ENCODE measurements around the gene C19orf81. TPM values are rescaled to one million over a fixed set of nuclear protein-coding genes. Genes with fewer than 3 reads are reported as not detected.
A peak's percentile ranks its signal among the peaks of the same experiment; 100 is the strongest.
"Not testable (repeated sequence)": the region's sequence is repeated elsewhere in the genome, so short reads cannot be mapped to it uniquely, and the experiment has no call there.

C19orf81 gene
- polyA plus RNA-seq, 3 donors: not detected

DNA sequence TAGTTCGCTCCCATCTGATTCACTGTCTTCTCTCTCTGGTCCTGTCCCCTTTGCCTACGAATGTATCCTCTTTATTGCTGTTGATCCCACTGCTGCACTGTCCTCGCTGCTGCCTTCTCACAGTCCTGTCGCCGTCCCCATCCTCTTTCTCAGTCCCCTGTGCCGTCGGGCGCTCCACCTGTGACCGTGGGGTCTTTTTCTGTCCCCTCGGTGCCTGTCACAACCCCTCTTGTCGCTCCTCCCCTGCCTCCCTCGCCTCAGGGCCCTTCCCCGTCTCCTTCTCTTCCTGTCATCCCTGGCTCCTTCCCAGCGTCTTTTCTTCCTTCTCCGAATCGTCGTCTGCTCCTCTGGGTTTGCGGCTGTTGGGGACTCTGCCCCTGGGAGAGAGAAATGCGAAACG is 41.9 kb upstream of the C19orf81 start:
- no peak overlapping the region for H3K9ac ChIP-seq (ENCODE audit: insufficient read depth, low read length, poor library complexity, severe bottlenecking)
- WGBS (ENCODE audit: insufficient coverage): 72% methylated on average over 13 of the region's 20 CpGs
- intact Hi-C loops (cut with micrococcal nuclease): no loop called here
- peaks cover 5% of the 10 kb centered on the region for H3K4me1 Mint-ChIP-seq
- no peak overlapping the region for H3K27ac ChIP-seq (ENCODE audit: low read depth in 1 of 2, low read length in 2 of 2)
- H3K4me3 Mint-ChIP-seq: peak overlapping the region in 1 of 2 donors; percentile 70
- peaks cover 3 to 7% of the 10 kb centered on the region in 2 donors for H3K36me3 Mint-ChIP-seq
- peak overlapping the region in 1 of 7 donors; percentile 40 for H3K27ac Mint-ChIP-seq
- peaks cover 5 to 6% of the 10 kb centered on the region in 2 donors for H3K4me1 ChIP-seq (ENCODE audit: control insufficient read depth in 1 of 2, insufficient read depth in 2 of 2, low read length in 2 of 2)
- H3K9me3 Mint-ChIP-seq: peaks cover 17 to 47% (median 35%) of the 10 kb centered on the region in 7 donors
- peaks cover 19 to 29% of the 10 kb centered on the region in 2 donors for H3K9me3 ChIP-seq (replicated peaks in 1 of 2; ENCODE audit: control insufficient read depth in 1 of 2, insufficient read depth in 1 of 2, low read length in 2 of 2)
- no peak overlapping the region for H3K4me2 ChIP-seq (replicated peaks; ENCODE audit: extremely low read depth, low read length, poor library complexity, severe bottlenecking)
- TF ChIP-seq, protein P1, sequence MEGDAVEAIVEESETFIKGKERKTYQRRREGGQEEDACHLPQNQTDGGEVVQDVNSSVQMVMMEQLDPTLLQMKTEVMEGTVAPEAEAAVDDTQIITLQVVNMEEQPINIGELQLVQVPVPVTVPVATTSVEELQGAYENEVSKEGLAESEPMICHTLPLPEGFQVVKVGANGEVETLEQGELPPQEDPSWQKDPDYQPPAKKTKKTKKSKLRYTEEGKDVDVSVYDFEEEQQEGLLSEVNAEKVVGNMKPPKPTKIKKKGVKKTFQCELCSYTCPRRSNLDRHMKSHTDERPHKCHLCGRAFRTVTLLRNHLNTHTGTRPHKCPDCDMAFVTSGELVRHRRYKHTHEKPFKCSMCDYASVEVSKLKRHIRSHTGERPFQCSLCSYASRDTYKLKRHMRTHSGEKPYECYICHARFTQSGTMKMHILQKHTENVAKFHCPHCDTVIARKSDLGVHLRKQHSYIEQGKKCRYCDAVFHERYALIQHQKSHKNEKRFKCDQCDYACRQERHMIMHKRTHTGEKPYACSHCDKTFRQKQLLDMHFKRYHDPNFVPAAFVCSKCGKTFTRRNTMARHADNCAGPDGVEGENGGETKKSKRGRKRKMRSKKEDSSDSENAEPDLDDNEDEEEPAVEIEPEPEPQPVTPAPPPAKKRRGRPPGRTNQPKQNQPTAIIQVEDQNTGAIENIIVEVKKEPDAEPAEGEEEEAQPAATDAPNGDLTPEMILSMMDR (IDR thresholded peaks at IDR 0.05): no peak
- no peak overlapping the region for H3K4me3 ChIP-seq (replicated peaks in 1 of 3; ENCODE audit: low read depth in 2 of 3, low read length in 3 of 3)
- H3K36me3 ChIP-seq (replicated peaks in 1 of 2; ENCODE audit: control insufficient read depth in 1 of 2, insufficient read depth in 2 of 2, low read length in 2 of 2): no peaks in the 10 kb centered on the region
- H3K27me3 ChIP-seq (ENCODE audit: control insufficient read depth in 2 of 2, insufficient read depth in 2 of 2, low read length in 2 of 2): peaks cover 0 to 26% of the 10 kb centered on the region in 2 donors
- no peak overlapping the region for H2AFZ ChIP-seq (ENCODE audit: insufficient read depth, low read depth, low read length, poor library complexity, severe bottlenecking)
- DNase-seq: no peak
- no peaks in the 10 kb centered on the region for H4K20me1 ChIP-seq (ENCODE audit: insufficient read depth, low read length)
- H3K79me2 ChIP-seq (ENCODE audit: insufficient read depth, low read length): no peaks in the 10 kb centered on the region
- H3K27me3 Mint-ChIP-seq (ENCODE audit: low read depth in 3 of 3): peaks cover 31 to 48% (median 37%) of the 10 kb centered on the region in 3 donors

DNA sequence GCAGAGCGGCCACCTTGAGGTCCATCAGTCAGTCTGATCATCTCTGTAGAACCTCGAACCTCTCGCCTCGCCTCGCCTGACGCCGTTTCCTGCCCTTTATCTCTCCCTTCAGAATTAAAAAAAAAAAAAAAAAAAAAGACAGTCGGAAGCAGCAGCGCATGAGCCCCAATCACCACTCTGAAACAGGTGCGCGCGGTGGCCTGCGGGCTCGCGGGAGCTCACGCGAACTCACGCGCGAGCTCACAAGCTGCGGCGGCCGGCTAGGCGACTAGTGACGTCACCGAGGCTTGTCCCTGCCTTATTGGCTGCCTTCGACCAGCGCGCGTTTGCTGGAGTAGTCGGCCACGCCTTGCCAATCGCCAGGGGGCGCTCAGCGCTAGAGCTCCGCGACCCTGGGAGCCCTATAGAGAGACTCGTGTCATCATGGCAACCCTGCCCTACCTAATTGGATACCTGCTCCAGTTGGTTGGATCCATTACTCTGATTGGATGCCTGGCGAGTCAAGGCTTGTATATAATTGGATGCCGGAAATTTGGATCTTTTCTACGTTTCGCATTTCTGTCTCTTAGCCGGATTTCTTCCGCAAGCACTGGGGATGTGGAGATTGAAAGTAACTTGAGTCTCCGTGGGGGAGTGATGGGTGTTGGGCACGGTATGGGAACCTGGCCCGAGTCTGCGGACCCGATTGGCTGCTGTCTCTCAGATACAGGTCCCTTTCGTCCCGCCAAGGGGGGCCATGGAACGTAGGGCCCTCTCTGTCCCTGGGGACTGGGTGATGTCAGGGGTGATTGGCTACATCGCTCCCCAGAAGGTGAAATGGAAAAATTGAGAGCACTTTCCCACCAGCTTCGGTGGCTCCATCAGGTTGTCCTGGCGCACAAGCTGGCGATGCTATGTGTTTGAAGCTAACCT is 41.1 kb upstream of the C19orf81 start:
- Histone ChIP-seq H3K27ac (ENCODE audit: low read depth in 1 of 2, low read length in 2 of 2) (no peak overlapping the region), H3K9me3 (replicated peaks in 1 of 2; ENCODE audit: control insufficient read depth in 1 of 2, insufficient read depth in 1 of 2, low read length in 2 of 2) (peaks cover 19 to 29% of the 10 kb centered on the region in 2 donors), H2AFZ (ENCODE audit: insufficient read depth, low read depth, low read length, poor library complexity, severe bottlenecking) (no peak overlapping the region), H3K4me2 (replicated peaks; ENCODE audit: extremely low read depth, low read length, poor library complexity, severe bottlenecking) (peak overlapping the region; percentile 26), H3K4me3 (replicated peaks in 1 of 3; ENCODE audit: low read depth in 2 of 3, low read length in 3 of 3) (peak overlapping the region in 1 of 3 experiments; percentile 18), H3K27me3 (ENCODE audit: control insufficient read depth in 2 of 2, insufficient read depth in 2 of 2, low read length in 2 of 2) (peaks cover 0 to 26% of the 10 kb centered on the region in 2 donors), H3K9ac (ENCODE audit: insufficient read depth, low read length, poor library complexity, severe bottlenecking) (no peak overlapping the region), H3K79me2 (ENCODE audit: insufficient read depth, low read length) (no peaks in the 10 kb centered on the region), H3K36me3 (replicated peaks in 1 of 2; ENCODE audit: control insufficient read depth in 1 of 2, insufficient read depth in 2 of 2, low read length in 2 of 2) (no peaks in the 10 kb centered on the region), H4K20me1 (ENCODE audit: insufficient read depth, low read length) (no peaks in the 10 kb centered on the region), H3K4me1 (ENCODE audit: control insufficient read depth in 1 of 2, insufficient read depth in 2 of 2, low read length in 2 of 2) (peaks cover 5 to 6% of the 10 kb centered on the region in 2 donors)
- intact Hi-C loops (cut with micrococcal nuclease): no loop called here
- WGBS (ENCODE audit: insufficient coverage): 19% methylated on average over 51 of the region's 56 CpGs
- TF ChIP-seq, protein P1 (IDR thresholded peaks at IDR 0.05): peak; percentile 22
- DNase-seq: peak; percentile 35 to 75 (median 42)
- peaks cover 9% of the 10 kb centered on the region for H3K4me1 Mint-ChIP-seq
- H3K4me3 Mint-ChIP-seq: peak overlapping the region in 1 of 2 donors; percentile 70
- no peak overlapping the region for H3K27ac Mint-ChIP-seq
- H3K9me3 Mint-ChIP-seq: peaks cover 17 to 47% (median 34%) of the 10 kb centered on the region in 7 donors
- peaks cover 3 to 7% of the 10 kb centered on the region in 2 donors for H3K36me3 Mint-ChIP-seq
- H3K27me3 Mint-ChIP-seq (ENCODE audit: low read depth in 3 of 3): peaks cover 27 to 45% (median 37%) of the 10 kb centered on the region in 3 donors

DNA sequence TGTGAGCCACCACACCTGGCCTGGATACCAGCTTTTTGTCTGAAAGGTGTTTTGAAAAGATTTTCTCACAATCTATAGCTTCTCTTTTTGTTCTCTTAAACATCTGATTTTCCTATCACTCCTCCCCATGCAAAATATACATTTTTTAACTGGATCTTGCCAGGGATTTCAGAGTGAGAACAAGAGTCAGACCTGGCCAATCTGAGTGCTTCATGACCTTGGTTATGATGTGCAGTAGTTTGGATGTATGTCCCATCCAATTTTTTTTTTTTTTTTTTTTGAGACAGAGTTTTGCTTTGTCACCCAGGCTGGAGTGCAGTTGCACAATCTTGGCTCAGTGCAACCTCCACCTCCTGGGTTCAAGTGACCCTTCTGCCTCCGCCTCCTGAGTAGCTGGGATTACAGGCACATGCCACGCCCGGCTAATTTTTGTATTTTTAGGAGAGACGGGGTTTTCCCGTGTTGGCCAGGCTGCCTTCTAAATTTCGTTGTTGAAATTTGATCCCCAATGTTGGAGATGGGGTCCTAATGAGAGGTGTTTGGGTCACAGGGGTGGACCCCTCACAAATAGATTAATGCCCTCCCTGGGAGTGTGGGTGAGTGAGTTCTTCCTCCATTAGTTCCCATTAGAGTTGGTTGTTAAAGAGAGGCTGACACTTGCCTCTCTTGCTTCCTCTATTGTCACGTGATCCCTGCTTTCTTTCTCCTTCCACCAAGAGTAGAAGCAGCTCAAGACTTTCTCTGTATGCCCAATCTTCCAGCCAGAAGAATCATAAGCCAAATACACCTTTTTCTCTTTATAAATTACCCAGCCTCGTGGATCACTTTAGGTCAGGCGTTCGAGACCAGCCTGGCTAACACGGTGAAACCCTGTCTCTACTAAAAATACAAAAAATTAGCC is 36.5 kb upstream of the C19orf81 start:
- intact Hi-C loops (cut with micrococcal nuclease); H3K4me2 ChIP-seq (replicated peaks; ENCODE audit: extremely low read depth, low read length, poor library complexity, severe bottlenecking); H3K9ac ChIP-seq (ENCODE audit: insufficient read depth, low read length, poor library complexity, severe bottlenecking); H3K36me3 Mint-ChIP-seq; DNase-seq; H3K4me1 ChIP-seq (ENCODE audit: control insufficient read depth in 1 of 2, insufficient read depth in 2 of 2, low read length in 2 of 2); H3K27me3 ChIP-seq (ENCODE audit: control insufficient read depth in 2 of 2, insufficient read depth in 2 of 2, low read length in 2 of 2); H3K79me2 ChIP-seq (ENCODE audit: insufficient read depth, low read length); H3K4me3 Mint-ChIP-seq; H3K4me1 Mint-ChIP-seq; H4K20me1 ChIP-seq (ENCODE audit: insufficient read depth, low read length); H3K36me3 ChIP-seq (replicated peaks in 1 of 2; ENCODE audit: control insufficient read depth in 1 of 2, insufficient read depth in 2 of 2, low read length in 2 of 2); H3K27ac ChIP-seq (ENCODE audit: low read depth in 1 of 2, low read length in 2 of 2); H3K9me3 ChIP-seq (replicated peaks in 1 of 2; ENCODE audit: control insufficient read depth in 1 of 2, insufficient read depth in 1 of 2, low read length in 2 of 2); H2AFZ ChIP-seq (ENCODE audit: insufficient read depth, low read depth, low read length, poor library complexity, severe bottlenecking); H3K4me3 ChIP-seq (replicated peaks in 1 of 3; ENCODE audit: low read depth in 2 of 3, low read length in 3 of 3): not testable (repeated sequence)
- peaks cover 10 to 19% (median 14%) of the 10 kb centered on the region in 3 donors for H3K27me3 Mint-ChIP-seq (ENCODE audit: low read depth in 3 of 3)
- peaks cover 6 to 18% (median 10%) of the 10 kb centered on the region in 7 donors for H3K9me3 Mint-ChIP-seq
- peak overlapping the region in 1 of 7 donors; percentile 57 for H3K27ac Mint-ChIP-seq
- 0% methylated on average over 1 of the region's 11 CpGs for WGBS (ENCODE audit: insufficient coverage)

Data from CD14-positive monocyte (primary cell).